ENCODE measurements around the gene ANKRD31.
"Not testable (repeated sequence)": the region's sequence is repeated elsewhere in the genome, so short reads cannot be mapped to it uniquely, and the experiment has no call there.

The ANKRD31 gene

DNA sequence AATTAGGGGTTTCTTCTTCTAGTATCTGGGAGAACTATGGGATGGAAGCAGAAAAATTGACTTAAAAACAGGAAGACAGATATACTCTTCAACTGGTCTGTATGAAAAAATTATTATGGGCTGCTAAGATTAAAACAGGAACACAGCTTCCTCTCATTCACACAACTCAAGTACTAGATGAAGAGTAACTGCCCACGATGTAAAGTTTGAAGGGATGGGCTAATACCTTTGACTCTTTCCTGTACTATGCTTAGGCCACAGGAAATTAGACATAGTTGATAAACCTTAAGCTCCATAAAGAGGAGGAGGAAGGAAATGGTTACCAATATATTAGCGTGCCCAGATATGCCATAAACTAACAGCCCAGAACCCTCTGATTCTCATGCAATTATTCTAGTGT, 88.6 kb downstream of the ANKRD31 start:
- no peak for DNase-seq (ENCODE audit: low spot score)

DNA sequence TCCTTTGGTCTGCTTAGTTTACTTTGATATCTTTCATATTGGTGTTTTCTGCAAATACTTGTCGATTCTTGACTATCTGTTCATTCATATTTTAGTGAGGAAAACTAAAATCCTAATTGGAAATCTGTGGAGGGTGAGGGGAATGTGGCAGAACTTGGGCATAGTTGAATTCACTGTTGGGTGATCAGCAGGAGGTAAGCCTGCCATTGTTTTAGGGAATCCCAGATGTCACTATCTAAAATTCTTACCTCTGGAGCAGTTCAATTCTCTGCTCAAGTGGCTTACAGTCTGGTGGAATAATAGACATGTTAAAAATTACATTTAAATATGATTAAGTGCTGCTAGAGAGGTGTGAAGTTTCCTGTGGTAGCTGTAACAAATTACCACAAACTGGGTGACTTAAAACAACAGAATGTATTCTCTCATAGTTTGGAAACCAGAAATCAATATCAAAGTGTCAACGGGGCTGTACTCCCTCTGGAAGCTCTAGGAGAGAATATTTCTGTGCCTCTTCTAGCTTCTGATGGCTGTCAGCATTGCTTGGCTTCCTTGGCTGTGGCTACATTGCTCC, 94.0 kb downstream of the ANKRD31 start:
- DNase-seq (ENCODE audit: low spot score): no peak

DNA sequence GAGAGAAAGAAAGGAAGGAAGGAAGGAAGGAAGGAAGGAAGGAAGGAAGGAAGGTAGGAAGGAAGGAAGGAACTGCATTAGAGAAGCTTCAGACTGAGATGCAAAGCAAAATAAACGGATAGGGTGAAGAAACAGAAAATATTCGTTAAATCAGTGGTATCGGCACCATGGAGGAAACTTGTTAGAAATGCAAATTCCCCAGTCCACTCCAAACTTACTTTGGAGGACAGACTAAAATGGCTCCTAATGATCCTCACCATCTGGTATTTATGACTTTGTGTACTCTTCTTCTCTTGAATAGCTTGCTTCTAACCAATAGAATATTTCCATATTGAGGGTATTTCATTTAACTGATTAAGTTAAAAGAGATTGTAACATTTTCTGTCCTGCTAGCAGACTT, 96.4 kb downstream of the ANKRD31 start:
- DNase-seq (ENCODE audit: low spot score): no peak

DNA sequence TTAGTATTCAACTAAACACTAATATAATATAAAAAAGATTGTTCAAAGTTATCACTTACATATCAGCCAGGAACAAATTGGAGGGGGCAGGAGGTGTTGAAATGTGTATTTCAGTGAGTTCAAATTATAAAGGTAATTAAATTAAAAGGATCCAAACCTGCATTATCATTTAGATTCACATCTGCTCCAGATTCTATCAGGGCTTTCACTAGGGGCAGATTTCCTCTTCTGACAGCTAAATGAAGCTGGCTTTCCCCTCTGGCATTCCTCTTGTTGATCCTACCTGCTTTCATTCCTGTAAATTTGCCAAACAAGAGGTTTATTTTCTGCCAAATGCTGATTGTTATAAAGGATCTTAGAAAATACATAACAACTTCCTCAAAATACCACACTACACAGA, 98.0 kb downstream of the ANKRD31 start:
- DNase-seq (ENCODE audit: low spot score): no peak

DNA sequence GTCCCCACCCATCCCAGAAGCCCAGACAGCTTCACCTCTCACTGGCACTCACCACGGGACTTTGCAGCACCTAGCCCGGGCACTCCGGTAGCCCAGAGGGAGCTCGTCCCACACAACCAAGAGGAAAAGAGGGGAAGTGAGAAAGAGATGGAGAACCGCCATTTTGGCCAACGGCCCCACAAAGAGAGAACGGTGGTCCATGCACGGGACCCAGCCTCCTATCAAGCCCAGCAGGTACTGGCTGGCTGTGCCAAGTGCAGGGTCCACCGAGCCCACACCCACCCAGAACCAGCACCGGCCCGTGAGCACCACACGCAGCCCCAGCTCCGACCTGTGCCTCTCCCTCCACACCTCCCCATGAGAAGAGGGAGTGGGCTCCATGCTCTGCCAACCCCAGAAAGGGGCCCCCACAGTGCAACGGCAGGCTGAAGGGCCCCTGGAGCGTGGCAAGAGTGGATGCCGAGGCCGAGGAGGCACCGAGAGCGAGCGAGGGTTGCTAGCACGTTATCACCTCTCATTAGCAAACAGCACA, 105.8 kb downstream of the ANKRD31 start:
- DNase-seq (ENCODE audit: low spot score): no peak

DNA sequence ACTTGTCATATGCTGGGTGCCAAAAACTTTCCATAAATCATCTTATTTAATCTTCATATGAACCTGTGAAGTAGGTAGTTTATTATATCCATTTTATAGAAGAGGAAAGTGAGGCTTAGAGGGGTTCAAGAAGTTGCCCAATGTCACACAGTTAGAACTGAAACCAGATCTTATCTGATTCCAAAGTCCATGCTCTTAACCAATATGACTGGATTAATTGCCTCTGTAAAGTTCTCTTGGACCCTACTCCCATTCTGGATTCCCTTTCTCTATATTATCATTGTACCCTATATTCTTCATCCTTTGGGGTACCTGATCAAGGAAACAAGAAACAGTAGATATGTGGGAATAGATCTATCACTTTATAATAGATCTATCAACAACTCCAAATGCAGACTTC, 119.8 kb downstream of the ANKRD31 start:
- no peak for DNase-seq (ENCODE audit: low spot score)

DNA sequence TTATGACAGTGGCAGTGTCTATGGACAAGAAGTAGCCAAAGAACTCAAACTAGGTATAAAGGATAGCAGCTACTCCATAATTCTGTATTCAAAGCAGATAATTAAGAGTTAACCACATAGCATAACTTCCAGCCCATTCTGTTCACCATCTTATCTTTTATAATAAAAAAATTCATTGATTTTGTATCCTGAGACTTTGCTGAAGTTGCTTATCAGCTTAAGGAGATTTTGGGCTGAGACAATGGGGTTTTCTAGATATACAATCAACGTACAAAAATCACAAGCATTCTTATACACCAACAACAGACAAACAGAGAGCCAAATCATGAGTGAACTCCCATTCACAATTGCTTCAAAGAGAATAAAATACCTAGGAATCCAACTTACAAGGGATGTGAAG, 122.4 kb downstream of the ANKRD31 start:
- not testable (repeated sequence) for DNase-seq (ENCODE audit: low spot score)

DNA sequence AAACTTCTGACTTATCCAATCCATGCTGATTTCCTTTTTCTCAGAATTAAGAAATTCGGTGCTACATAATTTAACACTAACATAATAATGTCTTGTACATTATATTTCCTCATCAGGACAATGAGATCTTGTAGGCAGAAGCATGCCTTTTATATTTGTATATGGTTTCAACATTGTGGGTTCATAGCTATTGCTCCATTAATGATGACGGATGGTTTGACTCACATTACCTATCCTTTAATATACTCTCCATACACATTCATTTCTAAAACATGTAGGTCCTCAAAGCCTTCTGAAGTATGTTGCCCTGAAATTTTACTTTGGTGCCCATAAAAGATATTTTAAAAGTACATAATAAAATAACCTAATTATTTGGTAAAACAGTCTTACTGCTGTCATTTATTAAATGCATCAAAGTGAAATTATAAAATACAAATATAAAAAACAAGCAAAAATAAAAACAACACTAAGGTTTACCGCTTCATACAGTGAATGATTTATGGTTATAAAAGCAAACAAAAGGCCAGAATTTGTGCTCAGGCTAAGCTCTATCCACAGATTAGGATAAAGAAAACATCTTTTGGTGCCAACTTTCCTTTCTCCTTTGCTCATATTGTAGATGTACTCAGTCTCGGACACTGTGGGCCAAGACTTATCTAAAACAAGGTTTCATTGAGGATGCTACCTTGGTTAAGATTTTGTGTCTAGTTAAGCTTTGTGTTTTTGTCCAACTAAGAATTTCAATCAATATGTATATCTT, 123.1 kb downstream of the ANKRD31 start:
- no peak for DNase-seq (ENCODE audit: low spot score)

DNA sequence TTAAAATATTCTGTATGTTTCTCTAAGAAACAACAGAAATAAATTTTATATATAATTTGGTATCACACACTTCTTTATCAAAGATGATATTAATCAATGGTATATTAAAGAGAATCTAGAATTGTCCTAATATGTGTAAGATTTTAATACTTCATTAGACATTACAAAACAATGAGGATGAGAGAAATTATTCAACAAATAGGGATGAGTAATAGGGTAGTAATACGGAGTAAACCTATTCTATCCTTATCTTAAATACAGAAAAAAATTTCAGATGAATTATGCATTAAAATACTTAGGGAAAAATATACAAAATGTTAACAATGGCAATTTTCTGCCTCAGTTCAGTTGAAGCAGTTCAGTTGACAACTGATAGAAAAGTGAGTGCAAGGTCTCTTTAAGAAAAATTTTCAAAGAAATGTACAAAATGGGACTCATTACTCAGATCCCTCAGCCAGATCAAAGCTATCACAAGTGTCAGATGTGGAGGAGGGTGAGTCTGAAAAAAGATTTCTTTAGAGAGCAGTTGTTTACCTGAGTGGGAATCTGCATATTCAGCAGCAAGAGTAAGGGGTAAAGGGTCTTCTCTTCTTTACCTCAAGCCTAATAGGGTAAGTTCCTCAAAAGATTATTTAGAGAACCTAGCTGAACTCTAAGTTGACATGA, 127.6 kb downstream of the ANKRD31 start:
- no peak for DNase-seq (ENCODE audit: low spot score)

DNA sequence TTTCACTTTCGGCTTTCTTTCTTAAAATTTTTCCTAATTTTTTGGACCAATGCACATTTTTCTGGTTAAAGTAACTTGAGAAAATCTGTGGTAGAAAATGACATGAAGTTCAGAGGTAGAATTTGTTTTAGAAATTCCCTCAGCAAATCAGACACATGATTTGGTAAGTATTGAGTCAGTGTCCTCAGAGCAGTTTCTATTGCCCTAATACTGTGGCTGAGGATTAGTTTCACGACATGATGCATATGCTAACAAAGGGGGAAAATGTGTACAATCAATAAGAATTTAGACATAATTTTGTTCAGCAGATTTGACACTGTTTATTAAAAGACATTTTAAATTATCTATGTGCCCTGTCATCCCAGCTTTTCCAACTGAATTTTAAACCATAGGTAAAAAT, 128.2 kb downstream of the ANKRD31 start:
- DNase-seq (ENCODE audit: low spot score): no peak

DNA sequence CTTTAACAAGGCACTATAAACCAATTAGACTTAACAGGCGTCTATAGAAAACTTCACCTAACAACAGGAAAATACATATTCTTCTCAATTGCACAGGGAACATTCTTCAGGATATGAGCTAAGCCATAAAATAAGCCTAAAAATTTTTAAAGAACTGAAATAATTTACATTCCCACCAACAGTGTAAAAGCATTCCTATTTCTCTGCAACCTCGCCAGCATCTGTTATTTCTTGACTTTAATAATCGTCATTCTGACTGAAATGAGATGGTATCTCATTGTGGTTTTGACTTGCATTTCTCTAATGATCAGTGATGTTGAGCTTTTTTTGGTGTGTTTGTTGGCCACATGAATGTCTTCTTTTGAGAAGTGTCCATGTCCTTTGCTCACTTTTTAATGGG, 140.7 kb downstream of the ANKRD31 start:
- DNase-seq (ENCODE audit: low spot score): not testable (repeated sequence)

DNA sequence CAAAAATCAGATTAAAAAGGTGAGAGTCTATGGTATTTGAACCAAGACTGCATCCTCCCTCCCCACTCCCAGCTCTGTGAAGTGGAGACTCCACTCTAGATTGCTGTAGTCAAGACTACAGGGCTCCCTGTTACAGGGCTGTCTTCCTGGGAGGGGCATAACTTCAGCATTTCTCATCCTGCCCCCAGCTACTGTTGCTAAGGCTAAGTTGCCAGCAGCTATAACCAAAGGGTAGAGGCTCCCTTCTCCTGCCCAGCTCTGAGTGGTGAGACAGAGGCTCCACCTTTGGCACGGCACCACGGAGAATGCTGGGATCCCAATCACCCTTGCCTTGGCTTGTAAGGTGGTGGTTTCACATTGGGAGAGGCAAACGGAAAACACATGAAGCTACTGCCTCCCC, 145.1 kb downstream of the ANKRD31 start:
- DNase-seq (ENCODE audit: low spot score): no peak

DNA sequence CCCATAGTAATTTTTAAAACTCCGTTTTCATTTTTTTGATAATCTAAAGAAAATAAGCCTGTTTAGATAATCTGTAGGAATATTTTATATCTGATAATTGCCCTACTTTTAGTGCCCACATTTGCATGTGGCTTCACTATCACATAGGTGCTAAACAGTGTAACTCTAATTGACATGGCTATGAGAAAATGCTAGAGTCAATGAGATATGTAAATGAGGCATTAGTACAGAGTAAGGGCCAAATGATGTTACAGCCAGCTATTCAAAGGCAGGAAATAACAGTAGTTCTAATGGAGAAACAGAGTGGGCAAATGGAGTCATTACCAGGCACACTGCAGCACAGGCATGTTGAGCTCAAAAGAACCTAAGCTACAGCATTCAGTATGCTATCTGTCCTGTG, 147.0 kb downstream of the ANKRD31 start:
- DNase-seq (ENCODE audit: low spot score): no peak

DNA sequence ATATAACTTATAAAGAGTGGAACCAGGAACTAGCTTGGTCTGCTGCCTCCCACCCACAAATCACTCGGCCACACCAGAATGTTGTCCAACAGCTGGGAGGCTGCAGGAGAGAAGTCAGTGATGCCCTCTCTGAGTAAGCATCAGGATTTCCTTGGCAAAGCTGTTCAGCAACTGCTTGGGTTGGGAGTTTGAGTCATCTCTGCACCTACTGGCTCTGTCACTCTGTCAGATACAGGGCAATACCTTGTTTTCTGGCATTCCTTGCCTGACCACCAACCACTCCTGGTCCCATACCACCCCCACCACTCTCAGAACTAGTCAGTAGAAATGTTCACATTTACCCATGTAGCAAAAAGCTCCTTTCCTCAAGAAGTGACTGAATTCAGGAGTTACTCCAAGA, 147.5 kb downstream of the ANKRD31 start:
- DNase-seq (ENCODE audit: low spot score): no peak

DNA sequence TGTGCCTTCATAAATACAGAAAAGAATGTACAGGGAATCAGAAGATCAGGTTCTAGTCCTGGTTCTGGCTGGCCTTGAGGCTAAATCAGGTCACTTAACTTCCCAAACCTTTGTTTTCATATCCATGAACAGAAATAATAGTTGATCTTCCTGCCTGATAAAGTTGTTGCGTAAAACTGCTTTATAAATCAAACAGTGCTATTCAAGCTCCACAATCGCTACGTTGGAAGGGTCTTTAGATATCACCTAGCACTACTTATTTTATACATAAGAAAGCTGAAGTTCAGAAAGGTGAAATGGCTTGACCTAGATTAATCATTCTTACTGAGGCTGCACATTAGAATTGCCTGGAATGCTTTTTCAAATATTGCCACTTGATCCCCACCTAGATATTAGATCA, 148.0 kb downstream of the ANKRD31 start:
- no peak for DNase-seq (ENCODE audit: low spot score)

DNA sequence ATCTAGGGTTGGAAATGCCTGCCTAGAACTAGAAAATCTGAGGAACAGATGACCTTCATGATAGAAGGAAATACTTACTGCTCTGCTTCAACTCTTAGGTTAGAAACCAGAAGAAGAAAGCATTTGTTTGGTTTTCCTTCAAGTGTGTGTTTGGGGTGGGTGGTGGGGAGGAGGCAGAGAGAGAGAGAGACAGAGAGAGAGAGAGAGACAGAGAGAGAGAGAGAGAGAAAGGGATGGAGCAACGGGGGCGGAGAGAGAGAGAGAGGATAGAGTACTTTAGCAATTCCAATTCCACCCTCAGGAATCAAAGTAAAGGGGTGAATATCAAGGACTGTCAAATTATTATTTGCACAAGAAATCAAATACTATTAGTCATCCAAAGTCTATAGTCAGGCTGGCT, 155.2 kb downstream of the ANKRD31 start:
- DNase-seq (ENCODE audit: low spot score): no peak

DNA sequence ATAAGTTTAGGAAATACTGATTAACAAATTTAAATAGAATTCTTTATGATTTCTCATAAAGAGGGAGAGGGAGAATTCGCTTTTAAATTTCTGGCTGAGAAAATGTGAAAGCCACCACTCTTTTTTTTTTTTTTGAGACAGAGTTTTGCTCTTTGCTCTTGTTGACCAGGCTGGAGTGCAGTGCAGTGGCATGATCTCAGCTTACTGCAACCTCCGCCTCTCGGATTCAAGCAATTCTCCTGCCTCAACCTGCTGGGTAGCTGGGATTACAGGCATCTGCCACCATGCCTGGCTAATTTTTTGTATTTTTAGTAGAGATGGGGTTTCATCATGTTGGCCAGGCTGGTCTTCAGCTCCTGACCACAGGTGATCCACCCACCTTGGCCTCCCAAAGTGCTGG, 157.3 kb downstream of the ANKRD31 start:
- not testable (repeated sequence) for DNase-seq (ENCODE audit: low spot score)

DNA sequence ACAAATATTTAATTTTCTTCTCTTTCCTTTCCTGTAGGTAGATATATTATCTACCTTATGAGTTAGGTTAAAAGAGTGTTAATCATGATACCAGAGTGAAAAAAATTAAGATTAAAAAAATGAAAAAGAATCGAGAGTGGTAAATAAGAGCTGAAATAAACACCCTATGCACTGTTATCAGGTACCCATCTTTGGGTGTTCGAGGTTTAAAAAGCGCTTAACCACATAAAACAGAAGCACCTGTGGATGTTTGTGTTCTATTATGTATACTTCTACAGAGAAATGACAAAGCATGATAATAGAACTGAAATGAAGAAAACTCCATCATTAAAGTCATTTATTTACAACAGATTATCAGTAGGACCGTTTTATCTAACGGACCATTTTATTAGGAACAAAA, 158.7 kb downstream of the ANKRD31 start:
- DNase-seq (ENCODE audit: low spot score): no peak

DNA sequence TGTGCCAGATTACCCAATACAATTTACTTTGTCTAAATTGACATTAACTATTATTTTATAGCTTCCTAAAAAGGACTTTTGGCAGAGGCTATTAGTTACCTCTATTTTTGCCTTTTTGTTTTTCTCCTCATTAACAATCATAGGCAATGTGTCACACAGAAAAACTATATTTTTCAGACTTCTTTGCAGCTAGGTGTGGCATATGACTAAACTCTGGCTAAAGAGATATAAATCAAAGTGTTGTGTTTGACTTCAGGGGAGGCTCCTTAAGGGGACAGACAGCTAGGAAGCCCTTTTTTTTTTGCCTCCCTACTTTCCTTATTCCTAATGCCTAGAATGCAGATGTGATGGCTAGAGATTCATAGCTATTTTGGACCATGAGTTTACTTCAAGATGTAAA, 164.6 kb downstream of the ANKRD31 start:
- no peak for DNase-seq (ENCODE audit: low spot score)

DNA sequence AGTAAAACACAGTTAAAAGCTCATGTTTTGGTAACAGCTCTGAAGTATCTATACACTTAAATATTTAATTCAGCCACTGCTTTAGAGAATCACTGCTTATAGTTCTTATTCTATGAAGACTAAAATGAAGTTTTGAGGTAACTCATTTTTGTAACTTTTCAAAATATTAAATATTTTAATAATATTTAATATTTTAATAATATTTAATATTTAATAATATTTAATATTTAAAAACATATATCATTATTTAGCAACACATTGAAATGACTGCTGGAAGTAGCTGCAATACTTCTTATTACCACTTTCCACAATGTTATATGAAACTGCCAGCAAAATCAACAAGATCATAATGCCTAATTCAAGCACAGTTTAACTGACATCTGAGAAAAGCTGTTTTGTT, 165.6 kb downstream of the ANKRD31 start:
- no peak for DNase-seq (ENCODE audit: low spot score)

DNA sequence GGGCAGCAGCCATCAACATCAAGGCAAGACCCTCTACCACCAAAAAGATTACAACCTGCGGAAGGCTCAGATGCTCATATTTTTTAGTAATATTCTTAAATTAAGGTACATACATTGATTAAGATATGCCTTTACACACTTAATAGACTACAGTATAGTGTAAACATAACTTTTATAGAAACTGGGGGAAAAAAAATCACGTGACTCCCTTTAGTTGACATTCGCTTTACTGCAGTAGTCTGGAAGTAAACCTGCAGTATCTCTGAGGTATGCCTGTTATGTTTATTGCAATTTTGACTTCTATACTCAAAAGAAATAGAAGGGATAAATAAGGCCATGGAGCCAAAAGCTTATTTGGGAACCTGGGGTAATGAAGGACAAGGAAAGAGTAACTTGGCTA, 169.2 kb downstream of the ANKRD31 start:
- DNase-seq (ENCODE audit: low spot score): no peak

DNA sequence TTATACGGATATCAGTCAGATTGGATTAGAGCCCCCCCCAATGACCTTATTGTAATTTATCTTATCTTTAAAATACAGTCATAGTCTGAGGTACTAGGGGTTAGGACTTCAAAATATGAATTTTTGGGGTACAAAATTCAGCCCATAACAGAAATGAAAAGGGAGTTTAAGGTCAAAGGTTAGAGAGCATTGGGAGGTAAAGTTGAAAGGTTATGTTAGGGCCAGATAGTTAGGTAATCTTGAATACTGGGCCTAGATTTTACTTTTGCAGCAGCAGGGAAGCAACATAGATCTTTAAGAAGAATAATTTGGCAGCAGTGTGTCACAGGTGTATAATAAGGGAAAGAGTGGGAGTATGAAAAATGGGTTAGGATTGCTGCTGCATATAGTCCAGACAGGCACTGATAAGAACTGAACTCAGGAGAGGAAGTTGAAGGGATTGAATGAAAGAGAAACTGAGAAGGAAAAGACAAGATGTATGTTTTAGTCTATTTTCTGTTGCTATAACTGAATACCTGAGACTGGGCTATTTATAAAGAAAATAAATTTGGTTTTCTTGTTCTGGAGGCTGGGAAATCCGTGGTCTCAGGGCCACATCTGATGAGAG, 173.7 kb downstream of the ANKRD31 start:
- DNase-seq (ENCODE audit: low spot score): no peak

Measured in hematopoietic multipotent progenitor cell treated with erythropoietin and hydrocortisone succinate and interleukin-3 and kit ligand, for 15 days (in vitro differentiated cells).